Lower lobe of right lung (tissue), 2 donors: Measurements from ENCODE around the gene TENT4A. TPM values are rescaled to one million over a fixed set of nuclear protein-coding genes. Genes with fewer than 3 reads are reported as not detected.

Source experiments
- ATAC-seq, 2 donors: fragments of 200-7000 bp; cut with Tn5 transposase; one replicate each; pipeline ENCODE4 v1.9.1; 2020 to 2022; ENCODE audit warnings: mild to moderate bottlenecking in 2 of 2, moderate library complexity in 2 of 2
- DNase-seq: peaks from one replicate; pipeline ENCODE4 v3.0.0-alpha.2; 2020
- H3K27ac ChIP-seq: fragments of 200-600 bp; one replicate; pipeline ENCODE4 v1.8.0; 2022
- H3K27me3 ChIP-seq: fragments of 200-600 bp; one replicate; pipeline ENCODE4 v1.8.0; 2022; ENCODE audit warnings: low read depth
- H3K36me3 ChIP-seq: fragments of 200-600 bp; one replicate; pipeline ENCODE4 v1.8.0; 2022; ENCODE audit warnings: mild to moderate bottlenecking
- H3K4me1 ChIP-seq: fragments of 200-600 bp; one replicate; pipeline ENCODE4 v1.8.0; 2022
- H3K4me3 ChIP-seq: fragments of 200-600 bp; one replicate; pipeline ENCODE4 v1.8.0; 2022; ENCODE audit warnings: mild to moderate bottlenecking
- H3K9me3 ChIP-seq: fragments of 200-600 bp; one replicate; pipeline ENCODE4 v1.8.0; 2022
- intact Hi-C: fragments of 100-400 bp; cut with DNase I; formaldehyde crosslinking; loops from one replicate; pipeline ENCODE4 v1.11.0; 2022
- total RNA-seq: library from RNA; stranded (reverse); fragmentation: NEBNext Ultra II Directional; extraction: Animal tissue kit (Norgen Biotek cat#: 25700); gene quantifications from one replicate; pipeline ENCODE4 v1.2.1, GENCODE V29; 2021
- TF ChIP-seq, protein P1 (sequence below): fragments of 200-600 bp; IDR thresholded peaks from one replicate; pipeline ENCODE4 v1.8.0; 2022; ENCODE audit warnings: antibody characterized with exemption, mild to moderate bottlenecking
- donor health status: DM: no; HTN: yes; CAD: no; lungs with severe emphysema.

Gene TENT4A
- total RNA-seq, 1 donor from 2014 or later = 24.1 TPM

DNA sequence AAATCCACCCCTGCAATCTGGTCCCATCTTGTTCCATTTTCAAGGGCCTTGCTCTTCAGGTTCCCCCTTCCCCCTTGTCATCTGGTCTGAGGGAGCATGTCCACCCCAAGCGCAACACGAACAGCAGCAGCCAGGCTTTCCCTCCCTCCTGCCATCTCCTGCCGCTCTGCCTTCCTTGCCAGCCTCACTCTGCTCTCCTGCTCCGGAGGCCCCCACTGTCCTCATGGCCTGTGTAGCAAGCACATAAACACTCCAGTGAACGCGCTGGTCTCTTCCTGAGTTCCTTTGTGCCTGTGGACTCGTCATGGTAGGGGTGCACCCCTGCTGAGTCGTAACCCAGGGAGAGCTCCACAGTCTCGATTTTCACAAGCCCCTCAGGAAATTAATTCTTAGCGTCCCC lies 29.9 kb downstream of the TENT4A start:
- Histone ChIP-seq H3K9me3 (no peaks in the 10 kb centered on the region), H3K4me1 (no peaks in the 10 kb centered on the region), H3K4me3 (no peak overlapping the region), H3K27ac (no peak overlapping the region), H3K36me3 (peaks cover 90% of the 10 kb centered on the region), H3K27me3 (no peaks in the 10 kb centered on the region)
- ATAC-seq (no peak), DNase-seq (no peak)
- intact Hi-C loops = no loop called here
- TF ChIP-seq, protein P1, sequence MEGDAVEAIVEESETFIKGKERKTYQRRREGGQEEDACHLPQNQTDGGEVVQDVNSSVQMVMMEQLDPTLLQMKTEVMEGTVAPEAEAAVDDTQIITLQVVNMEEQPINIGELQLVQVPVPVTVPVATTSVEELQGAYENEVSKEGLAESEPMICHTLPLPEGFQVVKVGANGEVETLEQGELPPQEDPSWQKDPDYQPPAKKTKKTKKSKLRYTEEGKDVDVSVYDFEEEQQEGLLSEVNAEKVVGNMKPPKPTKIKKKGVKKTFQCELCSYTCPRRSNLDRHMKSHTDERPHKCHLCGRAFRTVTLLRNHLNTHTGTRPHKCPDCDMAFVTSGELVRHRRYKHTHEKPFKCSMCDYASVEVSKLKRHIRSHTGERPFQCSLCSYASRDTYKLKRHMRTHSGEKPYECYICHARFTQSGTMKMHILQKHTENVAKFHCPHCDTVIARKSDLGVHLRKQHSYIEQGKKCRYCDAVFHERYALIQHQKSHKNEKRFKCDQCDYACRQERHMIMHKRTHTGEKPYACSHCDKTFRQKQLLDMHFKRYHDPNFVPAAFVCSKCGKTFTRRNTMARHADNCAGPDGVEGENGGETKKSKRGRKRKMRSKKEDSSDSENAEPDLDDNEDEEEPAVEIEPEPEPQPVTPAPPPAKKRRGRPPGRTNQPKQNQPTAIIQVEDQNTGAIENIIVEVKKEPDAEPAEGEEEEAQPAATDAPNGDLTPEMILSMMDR = no peak

DNA sequence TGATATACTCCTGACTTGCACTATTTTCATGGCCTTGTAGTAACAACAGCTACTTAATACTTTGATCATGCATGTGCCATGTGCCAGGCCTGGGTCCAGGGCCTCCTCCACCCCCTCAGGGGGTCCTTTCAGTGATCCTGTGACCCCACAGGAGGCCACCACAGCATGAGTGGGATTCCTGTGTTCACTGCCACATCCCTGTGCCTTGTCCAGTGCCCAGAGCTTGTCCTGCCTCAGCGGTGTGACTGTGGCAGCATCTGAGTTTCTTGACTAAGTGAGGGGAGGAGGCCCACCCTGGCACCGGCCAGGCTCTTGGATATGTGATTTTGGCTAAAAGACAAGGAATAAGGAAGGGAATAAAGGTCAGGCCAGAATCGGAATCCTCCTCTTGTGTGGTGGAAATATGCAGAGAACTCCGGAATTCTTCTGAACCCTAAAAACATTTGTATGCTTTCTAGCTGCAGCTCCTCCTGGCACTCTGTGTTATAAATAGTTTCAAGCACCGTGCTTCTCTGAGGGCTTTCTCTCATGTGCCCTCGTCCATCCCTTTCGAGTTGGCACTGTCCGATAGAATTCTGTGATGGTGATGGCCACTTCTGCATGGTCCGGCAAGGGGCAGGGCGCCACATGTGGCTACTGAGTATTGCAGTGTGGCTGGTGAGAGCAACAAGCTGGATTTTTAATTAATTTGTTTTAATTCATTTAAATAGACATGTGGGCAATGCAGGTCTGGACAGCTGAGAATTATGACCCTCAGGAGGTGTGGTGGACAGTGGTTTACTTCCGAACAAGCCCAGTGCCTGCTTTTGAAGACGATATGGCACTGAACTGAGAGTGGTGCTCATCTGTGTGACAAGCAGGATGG lies 31.8 kb downstream of the TENT4A start:
- DNase-seq (no peak), ATAC-seq (peak in 1 of 2 donors; percentile 15)
- TF ChIP-seq, protein P1 = no peak
- no peaks in the 10 kb centered on the region for H3K27me3 ChIP-seq
- peaks cover 90% of the 10 kb centered on the region for H3K36me3 ChIP-seq
- no peak overlapping the region for H3K4me3 ChIP-seq
- H3K27ac ChIP-seq = no peak overlapping the region
- H3K4me1 ChIP-seq = no peaks in the 10 kb centered on the region
- intact Hi-C loops = no loop called here
- H3K9me3 ChIP-seq = no peaks in the 10 kb centered on the region

DNA sequence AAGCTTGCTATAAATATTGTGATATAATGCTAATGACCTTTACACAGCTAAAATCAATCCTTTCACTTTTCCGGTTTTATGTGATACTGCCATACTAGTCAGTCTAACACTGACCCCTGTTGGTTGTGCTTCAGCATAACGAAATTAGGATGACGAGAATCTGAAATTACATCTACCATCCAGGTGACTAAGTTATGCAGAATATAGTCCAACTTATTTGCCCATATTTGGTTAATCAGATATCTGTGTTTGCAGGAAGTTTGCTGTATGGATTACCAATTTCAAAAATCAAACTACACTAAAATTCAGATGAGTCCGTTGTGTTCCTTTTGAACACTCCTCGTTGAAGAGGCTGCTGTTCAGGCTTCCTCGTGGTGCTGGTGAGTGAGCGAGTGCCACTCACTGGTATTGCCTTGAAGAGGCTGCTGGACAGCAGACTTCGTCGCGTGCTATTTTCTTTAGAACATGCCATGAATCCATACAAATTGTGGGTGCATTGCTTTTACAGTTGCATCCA lies 32.5 kb downstream of the TENT4A start:
- peaks cover 90% of the 10 kb centered on the region for H3K36me3 ChIP-seq
- ATAC-seq = peak; percentile 70

DNA sequence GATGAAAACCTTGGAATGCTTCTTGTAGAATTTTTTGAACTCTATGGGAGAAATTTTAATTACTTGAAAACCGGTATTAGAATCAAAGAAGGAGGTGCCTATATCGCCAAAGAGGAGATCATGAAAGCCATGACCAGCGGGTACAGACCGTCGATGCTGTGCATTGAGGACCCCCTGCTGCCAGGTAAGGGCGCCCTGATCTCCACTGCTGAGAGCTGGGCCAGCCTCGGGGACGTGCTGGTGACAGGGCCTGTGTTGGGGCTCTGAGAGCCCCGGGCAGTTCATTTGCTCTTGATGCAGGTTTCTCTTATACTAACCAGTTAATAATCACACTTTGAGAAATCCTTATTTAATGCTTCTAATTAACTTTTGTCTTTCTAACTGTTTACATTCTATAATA lies 33.0 kb downstream of the TENT4A start:
- Histone ChIP-seq H3K27ac (no peak overlapping the region), H3K4me1 (no peaks in the 10 kb centered on the region), H3K27me3 (no peaks in the 10 kb centered on the region), H3K4me3 (no peak overlapping the region), H3K36me3 (peaks cover 90% of the 10 kb centered on the region), H3K9me3 (no peaks in the 10 kb centered on the region)
- TF ChIP-seq, protein P1 = no peak
- DNase-seq = no peak
- ATAC-seq = no peak
- intact Hi-C loops = no loop called here

More for the DNA sequence above, 32.5 kb downstream of the TENT4A start:
- Histone ChIP-seq H3K27me3 (no peaks in the 10 kb centered on the region), H3K4me1 (no peaks in the 10 kb centered on the region), H3K4me3 (no peak overlapping the region), H3K9me3 (no peaks in the 10 kb centered on the region), H3K27ac (no peak overlapping the region)
- intact Hi-C loops = no loop called here
- TF ChIP-seq, protein P1 = peak; percentile 69
- no peak for DNase-seq

DNA sequence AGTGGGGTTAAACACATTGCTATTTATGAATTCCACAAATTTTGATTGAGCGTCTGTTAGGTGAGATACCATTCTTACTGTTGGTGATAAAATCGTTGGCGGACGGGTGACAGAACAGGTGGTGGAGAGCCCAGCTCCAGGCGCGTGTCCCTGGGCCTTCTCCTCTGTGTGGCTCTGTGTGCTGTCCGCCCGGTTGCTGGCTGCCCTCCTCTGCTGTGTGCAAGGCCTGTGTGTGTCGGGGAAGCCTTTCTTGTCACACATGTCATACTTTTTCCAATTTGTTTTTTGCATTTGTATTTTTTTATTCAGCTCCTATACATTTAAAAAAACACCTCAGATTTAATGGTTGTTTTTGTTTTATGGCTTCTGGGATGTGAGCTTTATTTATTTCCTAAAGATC lies 33.9 kb downstream of the TENT4A start:
- H3K36me3 ChIP-seq = peaks cover 90% of the 10 kb centered on the region
- no peaks in the 10 kb centered on the region for H3K4me1 ChIP-seq
- no peaks in the 10 kb centered on the region for H3K27me3 ChIP-seq
- TF ChIP-seq, protein P1 = no peak
- H3K27ac ChIP-seq = no peak overlapping the region
- H3K4me3 ChIP-seq = no peak overlapping the region
- ATAC-seq = no peak
- no peaks in the 10 kb centered on the region for H3K9me3 ChIP-seq
- no peak for DNase-seq
- intact Hi-C loops = no loop called here
